Astrocyte (in vitro differentiated cells and primary cell): ENCODE results near the gene WWP2.

Experiments used
- CTCF ChIP-seq: IDR thresholded peaks from 2 replicates; pipeline ENCODE4 v1.5.1; 2011; ENCODE audit warnings: low read depth, mild to moderate bottlenecking, inconsistent platforms, low read length, moderate library complexity; ENCODE audit not compliant: insufficient read depth
- EZH2 ChIP-seq: IDR thresholded peaks from 2 replicates; pipeline ENCODE4 v1.6.1; 2012; ENCODE audit warnings: mild to moderate bottlenecking, low read length, inconsistent platforms; ENCODE audit not compliant: insufficient read depth

- TF ChIP-seq CTCF (no peak), EZH2 (no peak)
Observed at GRCh38 chr16:69858191-69859104, 96.3 kb downstream of the WWP2 start.
